ENCODE measurements around the gene F5. TPM values are rescaled to one million over a fixed set of nuclear protein-coding genes. Genes with fewer than 3 reads are reported as not detected.

Gene F5
- total and polyA plus RNA-seq, 9 of the 15 experiments (the other 6 are each of a cell fraction or from before 2014, with no cell fraction given) = 0.03 to 0.13 TPM; not detected in 7

GRCh38 chr1:169595764-169596711 is 9.8 kb upstream of the F5 start (continued):
- no peak for TF ChIP-seq FOXJ2 (tag; IDR thresholded peaks at IDR 0.05)

GRCh38 chr1:169594391-169594790 is 8.1 kb upstream of the F5 start:
- Histone ChIP-seq H3K36me3 (ENCODE audit: control insufficient read depth, insufficient read depth, low read length) (no peaks in the 10 kb centered on the region), H3K79me2 (ENCODE audit: control insufficient read depth, insufficient read depth, low read length) (no peaks in the 10 kb centered on the region), H2AFZ (ENCODE audit: low read depth, low read length) (no peak overlapping the region), H3K27ac (ENCODE audit: extremely low read depth, low read depth, low read length) (no peak overlapping the region), H3K27me3 (ENCODE audit: control insufficient read depth in 2 of 2, insufficient read depth in 2 of 2, low read length in 2 of 2) (no peaks in the 10 kb centered on the region), H3K9me1 (ENCODE audit: control insufficient read depth, insufficient read depth, low read length) (no peaks in the 10 kb centered on the region), H3K4me2 (ENCODE audit: insufficient read depth, low read length) (no peak overlapping the region), H3K4me1 (replicated peaks in 1 of 2; ENCODE audit: control insufficient read depth in 2 of 2, insufficient read depth in 2 of 2, low read length in 2 of 2) (no peaks in the 10 kb centered on the region), H3K4me3 (no peak overlapping the region), H3K9ac (ENCODE audit: insufficient read depth in 1 of 2, low read depth in 2 of 2, low read length in 2 of 2) (no peak overlapping the region), H3K9me3 (replicated peaks; ENCODE audit: control insufficient read depth, insufficient read depth, low read depth, low read length) (no peaks in the 10 kb centered on the region), H4K20me1 (replicated peaks; ENCODE audit: control insufficient read depth, insufficient read depth, low read length) (0 out of 2 replicates have a peak, but pooled peaks cover 2% of the 10 kb centered on the region)
- ATAC-seq = no peak
- intact Hi-C loops (cut with micrococcal nuclease) (no loop called here), in situ Hi-C loops (cut with MboI) (no loop called here)
- CTCF ChIA-PET (ENCODE audit: low intra/inter-chr PET ratio) = no interaction called here
- TF ChIP-seq BRF2 (IDR thresholded peaks at IDR 0.05; ENCODE audit: borderline replicate concordance, insufficient read depth, insufficient read length) (no peak), HMBOX1 (IDR thresholded peaks at IDR 0.05) (no peak), RREB1 (CRISPR knock-in tag; IDR thresholded peaks at IDR 0.05) (no peak), ZNF507 (tag; conservative IDR thresholded peaks at IDR 0.05) (no peak), RFX7 (CRISPR knock-in tag; IDR thresholded peaks at IDR 0.05) (no peak)
- TF ChIP-seq, protein P1, sequence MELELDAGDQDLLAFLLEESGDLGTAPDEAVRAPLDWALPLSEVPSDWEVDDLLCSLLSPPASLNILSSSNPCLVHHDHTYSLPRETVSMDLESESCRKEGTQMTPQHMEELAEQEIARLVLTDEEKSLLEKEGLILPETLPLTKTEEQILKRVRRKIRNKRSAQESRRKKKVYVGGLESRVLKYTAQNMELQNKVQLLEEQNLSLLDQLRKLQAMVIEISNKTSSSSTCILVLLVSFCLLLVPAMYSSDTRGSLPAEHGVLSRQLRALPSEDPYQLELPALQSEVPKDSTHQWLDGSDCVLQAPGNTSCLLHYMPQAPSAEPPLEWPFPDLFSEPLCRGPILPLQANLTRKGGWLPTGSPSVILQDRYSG (tag; conservative IDR thresholded peaks at IDR 0.05; ENCODE audit: low read depth) = no peak
- POLR2A ChIA-PET = no interaction called here
- no TSS peak for BruUV-seq (replicated peaks)
- DNase-seq (ENCODE audit: extremely low read depth in 1 of 4, low spot score in 3 of 4) = no peak
- 3% methylated on average over 3 of the region's 3 CpGs for WGBS (ENCODE audit: insufficient coverage, low coverage, missing lambda C conversion rate)
- FAIRE-seq = no peak
